CD4-positive, alpha-beta T cell (primary cell): ENCODE measurements around the gene SMIM44. TPM values are rescaled to one million over a fixed set of nuclear protein-coding genes. Genes with fewer than 3 reads are reported as not detected.

Experiments
- ATAC-seq: fragments of 200-7000 bp; cut with Tn5 transposase; one replicate; pipeline ENCODE4 v1.10.0; 2022; ENCODE audit warnings: mild to moderate bottlenecking; ENCODE audit not compliant: poor library complexity
- CTCF ChIA-PET: fragments of 350-600 bp; sonication (Branson Sonifier 250); formaldehyde crosslinking; loops from one replicate; lab custom pipeline; 2021; ENCODE audit warnings: antibody characterized with exemption, inconsistent platforms; lab: Charles Lee
- POLR2A ChIA-PET: fragments of 350-600 bp; sonication (Branson Sonifier 250); formaldehyde crosslinking; loops from one replicate; lab custom pipeline; 2021; ENCODE audit warnings: antibody characterized with exemption, inconsistent platforms; lab: Charles Lee
- DNase-seq, 14 experiments: peaks; one replicate each; pipeline ENCODE4 v3.0.0-alpha.2; 2013 to 2020; ENCODE audit warnings: mixed read lengths in 2 of 14
- H3K27ac ChIP-seq, 2 donors: one replicate each; pipeline versions ENCODE4 v1.5.1 to v1.7.0; 2013; ENCODE audit warnings: low read length in 2 of 2, low read depth in 1 of 2, mild to moderate bottlenecking in 1 of 2
- H3K27me3 ChIP-seq, 2 experiments: 1 replicate in 1 of 2; 2 replicates in 1 of 2; pipeline versions ENCODE4 v1.6.1 to v1.7.0; 2013; ENCODE audit warnings: low read length in 2 of 2, control low read depth in 1 of 2, mild to moderate bottlenecking in 1 of 2, moderate library complexity in 1 of 2; ENCODE audit not compliant: insufficient read depth in 2 of 2, control insufficient read depth in 1 of 2
- H3K36me3 ChIP-seq: one replicate; pipeline ENCODE4 v1.6.1; 2013; ENCODE audit warnings: low read length, control low read depth; ENCODE audit not compliant: insufficient read depth
- H3K4me1 ChIP-seq: one replicate; pipeline ENCODE4 v1.6.1; 2013; ENCODE audit warnings: low read length, control low read depth; ENCODE audit not compliant: insufficient read depth
- H3K4me3 ChIP-seq: one replicate; pipeline ENCODE4 v1.5.1; 2013; ENCODE audit warnings: mild to moderate bottlenecking, low read length, moderate library complexity
- H3K9me3 ChIP-seq, 2 experiments: 1 replicate in 1 of 2; 2 replicates in 1 of 2; pipeline versions ENCODE4 v1.6.1 to v1.7.0; 2013; ENCODE audit warnings: low read length in 2 of 2, mild to moderate bottlenecking in 2 of 2, control low read depth in 1 of 2, moderate library complexity in 1 of 2; ENCODE audit not compliant: control insufficient read depth in 1 of 2, insufficient read depth in 1 of 2
- H3K27ac Mint-ChIP-seq: one replicate; pipeline ENCODE4 v1.8.0; 2020; ENCODE audit warnings: mixed read lengths
- H3K27me3 Mint-ChIP-seq: one replicate; pipeline ENCODE4 v1.8.0; 2021; ENCODE audit warnings: mixed read lengths
- H3K36me3 Mint-ChIP-seq: one replicate; pipeline ENCODE4 v1.8.0; 2021; ENCODE audit warnings: low read depth, mixed read lengths
- H3K4me1 Mint-ChIP-seq: one replicate; pipeline ENCODE4 v1.8.0; 2021; ENCODE audit warnings: low read depth, mixed read lengths
- H3K4me3 Mint-ChIP-seq: one replicate; pipeline ENCODE4 v1.8.0; 2020; ENCODE audit warnings: mild to moderate bottlenecking, mixed read lengths
- H3K9me3 Mint-ChIP-seq: one replicate; pipeline ENCODE4 v1.8.0; 2020; ENCODE audit warnings: mixed read lengths
- CTCF ChIP-seq: fragments of 200-600 bp; IDR thresholded peaks from one replicate; pipeline ENCODE4 v1.8.0; 2022; ENCODE audit warnings: antibody characterized with exemption, mild to moderate bottlenecking
- intact Hi-C, 2 experiments: fragments of 100-400 bp; cut with DNase I in 1 of 2; cut with micrococcal nuclease in 1 of 2; formaldehyde crosslinking; loops; one replicate each; pipeline versions ENCODE4 v1.15.1 to v1.9.0; 2023 to 2025; cut with DNase I, micrococcal nuclease
- total RNA-seq, 174 experiments: library from RNA in 2 of 174; stranded (reverse) in 2 of 174; gene quantifications; one replicate each; pipeline ENCODE4 v1.2.3 and lab custom pipeline; 2021 to 2026

The SMIM44 gene
- total RNA-seq, 2 experiments from 2014 or later, result not detected

DNA sequence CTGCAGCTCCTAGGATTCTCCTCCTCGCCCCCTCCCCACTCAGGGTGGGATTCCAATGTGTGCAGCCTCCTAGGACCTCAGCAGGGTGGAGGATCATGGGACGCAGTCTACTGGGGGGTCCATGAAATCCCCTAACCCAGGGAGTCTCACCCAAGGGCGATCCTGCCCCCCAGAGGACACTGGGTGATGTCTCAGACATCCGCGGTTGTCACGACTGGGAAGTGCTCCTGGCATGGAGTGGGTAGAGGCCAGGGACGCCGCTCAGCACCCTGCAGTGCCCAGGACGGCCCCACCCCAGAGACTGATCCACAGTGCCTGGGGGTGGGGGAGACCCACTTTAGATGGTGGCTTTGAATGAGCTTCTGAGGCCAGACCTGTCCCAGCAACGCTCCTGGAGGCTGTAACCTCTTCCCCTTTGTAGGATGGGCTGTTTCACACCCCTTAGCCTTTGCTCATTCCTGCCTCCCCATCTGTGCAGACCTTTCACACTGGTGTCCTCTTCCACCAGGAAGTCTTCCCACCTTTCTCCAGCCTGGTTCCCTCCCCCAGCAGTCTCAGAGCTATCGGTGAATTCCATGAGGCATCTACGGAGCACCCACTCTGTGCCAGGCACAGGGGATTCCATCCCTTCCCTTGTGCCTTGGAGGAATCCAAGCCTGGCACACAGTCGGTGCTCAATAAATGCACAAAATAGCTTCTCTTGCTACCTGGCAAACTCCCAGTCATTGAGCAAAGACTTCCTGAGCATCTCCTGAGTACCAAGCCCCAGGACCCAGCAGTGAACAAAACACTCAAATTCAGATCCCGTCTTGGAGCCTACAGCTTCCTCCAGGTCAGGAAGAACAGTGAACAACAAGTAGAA, 13.4 kb downstream of the SMIM44 start:
- H3K4me3 Mint-ChIP-seq, result no peak overlapping the region
- Histone ChIP-seq H3K27ac (no peak overlapping the region), H3K36me3 (no peaks in the 10 kb centered on the region), H3K9me3 (no peaks in the 10 kb centered on the region), H3K4me1 (no peaks in the 10 kb centered on the region), H3K27me3 (no peaks in the 10 kb centered on the region), H3K4me3 (no peak overlapping the region)
- no peaks in the 10 kb centered on the region for H3K4me1 Mint-ChIP-seq
- peaks cover 5% of the 10 kb centered on the region for H3K36me3 Mint-ChIP-seq
- no peak overlapping the region for H3K27ac Mint-ChIP-seq
- ChIA-PET POLR2A (no interaction called here), CTCF (no interaction called here)
- no peak for TF ChIP-seq CTCF
- intact Hi-C loops, result no loop called here
- no peaks in the 10 kb centered on the region for H3K27me3 Mint-ChIP-seq
- H3K9me3 Mint-ChIP-seq, result no peaks in the 10 kb centered on the region
- no peak for DNase-seq
- no peak for ATAC-seq

DNA sequence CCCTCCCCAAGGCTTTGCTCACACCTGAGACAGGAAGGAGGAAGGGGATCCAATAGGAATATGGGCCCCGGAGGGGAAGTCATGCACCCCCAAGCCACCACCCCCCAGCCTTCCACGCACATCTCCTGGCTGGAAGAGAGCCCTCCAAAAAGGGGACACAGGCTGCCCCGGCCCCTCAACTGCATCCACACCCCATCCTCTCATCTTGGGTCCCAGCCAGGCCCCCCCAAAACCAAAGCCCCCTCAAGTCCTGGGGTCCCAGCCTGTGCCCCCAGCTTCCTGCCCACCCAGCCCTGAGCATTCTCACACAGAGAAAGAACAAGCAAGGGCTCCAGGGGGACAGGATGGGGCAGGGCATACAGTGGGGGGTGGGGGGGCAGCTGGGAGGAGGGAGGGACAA, 15.0 kb downstream of the SMIM44 start:
- DNase-seq (no peak), ATAC-seq (no peak)
- intact Hi-C loops, result no loop called here
- H3K4me1 ChIP-seq, result no peaks in the 10 kb centered on the region
- no peaks in the 10 kb centered on the region for H3K9me3 ChIP-seq
- Mint-ChIP-seq H3K4me1 (no peaks in the 10 kb centered on the region), H3K9me3 (no peaks in the 10 kb centered on the region), H3K4me3 (no peak overlapping the region), H3K36me3 (peaks cover 5% of the 10 kb centered on the region), H3K27ac (no peak overlapping the region), H3K27me3 (no peaks in the 10 kb centered on the region)
- no peaks in the 10 kb centered on the region for H3K27me3 ChIP-seq
- ChIA-PET POLR2A (interaction anchor here (0.6 kb wide), 1 partner anchor 891 kb away, joined by 3 read pairs; no protein-coding TSS in a partner anchor), CTCF (no interaction called here)
- H3K27ac ChIP-seq, result no peak overlapping the region
- TF ChIP-seq CTCF, result no peak
- no peaks in the 10 kb centered on the region for H3K36me3 ChIP-seq
- H3K4me3 ChIP-seq, result no peak overlapping the region

GRCh38 chr19:3467437-3468198, 15.6 kb downstream of the SMIM44 start:
- H3K27me3 Mint-ChIP-seq, result no peaks in the 10 kb centered on the region
- no peak overlapping the region for H3K27ac Mint-ChIP-seq
- H3K36me3 Mint-ChIP-seq, result peaks cover 8% of the 10 kb centered on the region
- DNase-seq (no peak), ATAC-seq (no peak)
- intact Hi-C loops, result no loop called here
- H3K36me3 ChIP-seq, result peaks cover 3% of the 10 kb centered on the region
- no peaks in the 10 kb centered on the region for H3K9me3 ChIP-seq
- H3K27me3 ChIP-seq, result no peaks in the 10 kb centered on the region
- POLR2A ChIA-PET, result interaction anchor here (0.6 kb wide), 1 partner anchor 891 kb away, joined by 3 read pairs; no protein-coding TSS in a partner anchor
- no peak overlapping the region for H3K27ac ChIP-seq
- H3K4me1 ChIP-seq, result no peaks in the 10 kb centered on the region
- H3K4me3 Mint-ChIP-seq, result no peak overlapping the region
- CTCF ChIA-PET, result no interaction called here
- TF ChIP-seq CTCF, result no peak
- no peaks in the 10 kb centered on the region for H3K4me1 Mint-ChIP-seq
- no peaks in the 10 kb centered on the region for H3K9me3 Mint-ChIP-seq
- H3K4me3 ChIP-seq, result no peak overlapping the region
